Measurements from ENCODE around the gene OGFR.

OGFR gene, protein sequence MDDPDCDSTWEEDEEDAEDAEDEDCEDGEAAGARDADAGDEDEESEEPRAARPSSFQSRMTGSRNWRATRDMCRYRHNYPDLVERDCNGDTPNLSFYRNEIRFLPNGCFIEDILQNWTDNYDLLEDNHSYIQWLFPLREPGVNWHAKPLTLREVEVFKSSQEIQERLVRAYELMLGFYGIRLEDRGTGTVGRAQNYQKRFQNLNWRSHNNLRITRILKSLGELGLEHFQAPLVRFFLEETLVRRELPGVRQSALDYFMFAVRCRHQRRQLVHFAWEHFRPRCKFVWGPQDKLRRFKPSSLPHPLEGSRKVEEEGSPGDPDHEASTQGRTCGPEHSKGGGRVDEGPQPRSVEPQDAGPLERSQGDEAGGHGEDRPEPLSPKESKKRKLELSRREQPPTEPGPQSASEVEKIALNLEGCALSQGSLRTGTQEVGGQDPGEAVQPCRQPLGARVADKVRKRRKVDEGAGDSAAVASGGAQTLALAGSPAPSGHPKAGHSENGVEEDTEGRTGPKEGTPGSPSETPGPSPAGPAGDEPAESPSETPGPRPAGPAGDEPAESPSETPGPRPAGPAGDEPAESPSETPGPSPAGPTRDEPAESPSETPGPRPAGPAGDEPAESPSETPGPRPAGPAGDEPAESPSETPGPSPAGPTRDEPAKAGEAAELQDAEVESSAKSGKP

DNA sequence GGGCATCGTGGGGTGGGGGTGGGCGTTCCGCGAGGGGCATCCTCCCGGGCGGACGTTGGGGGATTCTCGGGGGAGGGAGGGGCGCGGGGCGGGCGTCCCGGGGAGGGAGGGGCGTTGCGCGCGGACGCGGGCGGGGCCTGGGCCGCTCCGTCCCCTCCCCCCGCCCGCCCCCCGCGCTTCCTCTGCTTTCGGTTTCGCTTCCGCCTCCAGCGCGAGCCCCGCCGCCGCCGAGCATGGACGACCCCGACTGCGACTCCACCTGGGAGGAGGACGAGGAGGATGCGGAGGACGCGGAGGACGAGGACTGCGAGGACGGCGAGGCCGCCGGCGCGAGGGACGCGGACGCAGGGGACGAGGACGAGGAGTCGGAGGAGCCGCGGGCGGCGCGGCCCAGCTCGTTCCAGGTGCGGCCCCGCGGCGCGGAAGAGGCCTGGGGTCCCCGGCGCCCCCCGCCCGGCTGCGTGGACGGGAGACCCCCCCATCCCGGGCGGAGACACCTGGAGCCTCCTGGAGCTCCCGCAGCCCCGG is at the start of gene OGFR:
Gene OGFR (plus strand): TSS at position 209 of the 528 bp plus-strand sequence. CDS start 25 bp downstream, at position 234.
- DNase-seq (ENCODE audit: low read depth in 2 of 2): peak; percentile 46 to 49

DNA sequence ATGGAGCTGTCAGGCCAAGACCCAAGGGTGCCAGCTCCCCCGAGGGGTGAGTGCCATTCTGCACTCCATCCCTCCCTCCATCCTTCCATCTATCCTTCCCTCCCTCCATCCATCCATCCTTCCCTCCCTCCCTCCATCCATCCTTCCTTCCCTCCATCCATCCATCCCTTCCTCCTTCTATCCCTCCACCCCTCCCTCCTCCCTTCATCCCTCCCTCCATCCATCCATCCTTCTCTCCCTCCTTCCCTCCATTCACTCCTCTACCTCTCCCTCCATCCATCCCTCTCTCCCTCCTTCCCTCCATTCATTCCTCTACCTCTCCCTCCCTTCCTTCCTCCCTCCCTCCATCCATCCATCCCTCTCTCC is 49.7 kb upstream of the OGFR start:
- no peak for DNase-seq (ENCODE audit: low read depth in 2 of 2)

DNA sequence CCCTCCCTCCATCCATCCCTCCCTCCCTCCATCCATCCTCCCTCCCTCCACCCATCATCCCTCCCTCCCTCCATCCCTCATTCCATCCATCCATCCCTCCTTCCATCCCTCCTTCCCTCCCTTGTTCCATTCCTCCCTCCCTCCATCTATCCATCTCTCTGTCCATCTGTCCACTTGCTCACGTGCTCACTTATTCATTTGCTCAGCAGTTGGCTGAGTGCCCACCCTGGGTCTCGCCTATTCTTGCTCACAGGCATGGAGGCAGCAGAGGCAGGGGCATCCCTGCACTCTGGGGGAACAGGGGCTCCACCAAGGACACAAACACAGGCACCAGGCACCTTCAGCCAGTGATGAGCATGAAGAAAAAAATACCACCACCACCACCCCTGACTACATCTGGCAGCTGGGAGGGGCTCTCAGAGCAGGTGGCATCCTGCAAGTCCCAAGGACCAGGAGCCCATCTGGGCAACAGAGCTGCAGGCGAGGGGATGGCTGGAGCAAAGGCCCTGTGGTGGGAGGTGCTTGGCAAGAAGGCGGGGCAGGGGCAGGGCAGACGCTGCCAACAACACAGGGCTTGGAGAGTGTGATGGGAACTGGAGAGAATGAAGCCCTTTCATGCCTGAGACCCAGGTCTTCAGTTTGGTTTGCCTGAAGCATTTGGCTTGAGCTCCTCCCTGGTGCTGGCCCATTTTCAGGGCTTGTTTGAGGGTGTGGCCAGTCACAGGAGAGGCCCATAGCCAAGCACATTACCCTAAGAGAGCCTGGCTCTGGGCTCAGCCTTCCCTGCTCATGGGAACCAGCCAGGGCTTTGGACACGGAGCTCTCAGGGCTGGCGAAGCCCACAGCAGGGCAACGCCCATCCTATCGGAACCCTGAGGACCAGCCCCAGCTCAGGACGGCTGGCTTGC is 48.6 kb upstream of the OGFR start:
- no peak for DNase-seq (ENCODE audit: low read depth in 2 of 2)

DNA sequence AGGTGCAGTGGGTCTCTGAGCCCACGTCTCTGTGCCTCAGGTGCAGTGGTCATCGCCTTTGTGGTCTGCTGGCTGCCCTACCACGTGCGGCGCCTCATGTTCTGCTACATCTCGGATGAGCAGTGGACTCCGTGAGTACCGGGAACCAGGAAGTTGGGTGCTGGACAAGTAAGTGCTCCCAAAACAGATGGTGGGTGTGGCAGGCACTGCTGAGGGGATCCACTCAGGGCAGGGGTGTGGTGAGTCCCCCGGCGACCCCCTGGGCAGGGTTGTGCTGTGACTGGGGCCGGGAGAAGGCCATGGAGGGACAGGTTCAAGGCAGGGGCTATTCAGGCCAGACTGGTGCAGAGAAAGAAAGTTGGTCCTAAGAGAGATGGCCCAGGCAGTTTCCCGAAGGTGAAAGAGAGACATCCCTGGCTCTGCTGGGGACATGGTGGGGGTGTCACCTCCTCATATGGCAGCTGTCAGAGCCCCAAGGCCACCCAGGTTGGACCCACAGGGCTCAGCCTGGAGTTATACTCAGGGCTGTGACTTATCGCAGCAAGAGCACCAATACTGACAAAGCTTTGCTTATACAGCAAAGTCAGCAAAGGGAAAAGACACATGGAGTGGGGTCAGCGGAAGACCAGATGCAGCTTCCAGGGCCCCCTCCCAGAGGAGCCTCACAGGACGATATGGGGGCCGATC is 46.3 kb upstream of the OGFR start:
- no peak for DNase-seq (ENCODE audit: low read depth in 2 of 2)

DNA sequence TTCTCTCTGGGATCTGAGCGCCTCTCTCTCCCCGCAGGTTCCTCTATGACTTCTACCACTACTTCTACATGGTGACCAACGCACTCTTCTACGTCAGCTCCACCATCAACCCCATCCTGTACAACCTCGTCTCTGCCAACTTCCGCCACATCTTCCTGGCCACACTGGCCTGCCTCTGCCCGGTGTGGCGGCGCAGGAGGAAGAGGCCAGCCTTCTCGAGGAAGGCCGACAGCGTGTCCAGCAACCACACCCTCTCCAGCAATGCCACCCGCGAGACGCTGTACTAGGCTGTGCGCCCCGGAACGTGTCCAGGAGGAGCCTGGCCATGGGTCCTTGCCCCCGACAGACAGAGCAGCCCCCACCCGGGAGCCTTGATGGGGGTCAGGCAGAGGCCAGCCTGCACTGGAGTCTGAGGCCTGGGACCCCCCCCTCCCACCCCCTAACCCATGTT is 44.6 kb upstream of the OGFR start:
- no peak for DNase-seq (ENCODE audit: low read depth in 2 of 2)

DNA sequence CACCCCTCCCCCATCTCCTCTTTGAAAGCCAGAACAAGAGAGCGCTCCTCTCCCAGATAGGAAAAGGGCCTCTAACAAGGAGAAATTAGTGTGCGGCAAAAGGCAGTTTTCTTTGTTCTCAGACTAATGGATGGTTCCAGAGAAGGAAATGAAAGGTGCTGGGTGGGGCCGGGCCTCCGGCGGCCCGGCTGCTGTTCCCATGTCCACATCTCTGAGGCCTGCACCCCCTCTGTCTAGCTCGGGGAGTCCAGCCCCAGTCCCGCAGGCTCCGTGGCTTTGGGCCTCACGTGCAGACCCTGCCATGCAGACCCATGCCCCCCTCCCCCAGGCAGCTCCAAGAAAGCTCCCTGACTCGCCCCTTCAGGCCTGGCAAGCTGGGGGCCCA is 44.2 kb upstream of the OGFR start:
- no peak for DNase-seq (ENCODE audit: low read depth in 2 of 2)

DNA sequence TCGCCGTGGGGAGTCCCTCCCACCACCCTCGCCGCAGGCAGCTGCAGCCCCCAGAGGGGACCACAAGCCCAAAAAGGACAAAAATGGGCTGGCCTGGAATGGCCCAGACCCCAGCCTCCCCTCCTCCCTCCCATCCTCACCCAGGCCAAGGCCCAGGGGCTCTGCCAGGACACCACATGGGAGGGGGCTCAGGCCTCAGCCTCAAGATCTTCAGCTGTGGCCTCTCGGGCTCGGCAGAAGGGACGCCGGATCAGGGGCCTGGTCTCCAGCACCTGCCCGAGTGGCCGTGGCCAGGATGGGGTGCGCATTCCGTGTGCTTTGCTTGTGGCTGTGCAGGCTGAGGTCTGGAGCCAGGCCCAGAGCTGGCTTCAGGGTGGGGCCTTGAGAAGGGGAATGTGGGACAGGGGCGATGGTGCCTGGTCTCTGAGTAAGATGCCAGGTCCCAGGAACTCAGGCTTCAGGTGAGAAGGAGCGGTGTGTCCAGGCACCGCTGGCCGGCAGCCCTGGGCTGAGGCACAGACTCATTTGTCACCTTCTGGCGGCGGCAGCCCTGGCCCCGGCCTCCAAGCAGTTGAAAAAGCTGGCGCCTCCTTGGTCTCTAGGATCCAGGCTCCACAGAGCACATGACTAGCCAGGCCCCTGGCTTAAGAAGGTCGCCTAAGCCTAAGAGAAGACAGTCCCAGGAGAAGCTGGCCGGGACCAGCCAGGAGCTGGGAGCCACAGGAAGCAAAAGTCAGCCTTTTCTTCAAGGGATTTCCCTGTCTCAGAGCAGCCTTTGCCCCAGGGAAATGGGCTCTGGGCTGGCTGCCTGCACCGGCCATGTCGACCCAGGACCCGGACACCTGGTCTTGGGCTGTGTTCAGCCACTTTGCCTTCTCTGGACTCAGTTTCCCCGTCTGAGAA is 43.5 kb upstream of the OGFR start:
- no peak for DNase-seq (ENCODE audit: low read depth in 2 of 2)

DNA sequence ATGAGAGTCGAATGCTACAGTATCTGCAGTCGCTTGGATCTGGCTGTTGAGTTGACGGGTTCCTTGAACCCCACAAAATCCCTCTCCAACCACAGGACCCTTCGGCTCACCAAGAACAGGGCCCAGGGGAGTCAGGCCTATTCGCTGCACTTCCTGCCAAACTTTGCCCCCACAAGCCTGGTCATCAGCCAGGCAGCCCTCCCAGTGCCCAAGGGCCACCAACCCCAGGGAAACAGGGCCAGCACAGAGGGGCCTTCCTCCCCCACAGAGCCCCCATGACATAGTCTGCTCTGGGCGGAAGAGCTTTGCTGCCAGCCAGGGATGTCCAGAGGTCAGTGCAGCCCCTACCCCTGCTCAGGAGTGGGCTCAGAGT is 42.9 kb upstream of the OGFR start:
- DNase-seq (ENCODE audit: low read depth in 2 of 2): no peak

DNA sequence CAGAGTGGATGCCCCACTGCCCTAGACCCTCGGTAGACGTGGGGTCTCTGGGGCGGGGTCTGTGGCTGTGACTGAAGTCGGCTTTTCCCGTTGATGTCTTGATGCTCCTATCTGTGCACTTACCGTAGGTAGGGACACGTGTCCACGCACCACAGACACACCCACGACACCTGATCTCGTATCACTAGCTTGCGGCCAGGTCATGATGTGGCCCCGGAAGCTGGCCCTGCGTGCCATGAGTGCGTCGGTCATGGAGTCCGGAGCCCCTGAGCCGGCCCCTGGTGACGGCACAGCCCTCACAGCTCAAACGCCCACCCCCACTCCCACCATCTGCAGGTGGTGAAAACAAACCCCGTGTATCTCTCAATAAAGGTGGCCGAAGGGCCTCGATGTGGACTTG is 42.3 kb upstream of the OGFR start:
- no peak for DNase-seq (ENCODE audit: low read depth in 2 of 2)

DNA sequence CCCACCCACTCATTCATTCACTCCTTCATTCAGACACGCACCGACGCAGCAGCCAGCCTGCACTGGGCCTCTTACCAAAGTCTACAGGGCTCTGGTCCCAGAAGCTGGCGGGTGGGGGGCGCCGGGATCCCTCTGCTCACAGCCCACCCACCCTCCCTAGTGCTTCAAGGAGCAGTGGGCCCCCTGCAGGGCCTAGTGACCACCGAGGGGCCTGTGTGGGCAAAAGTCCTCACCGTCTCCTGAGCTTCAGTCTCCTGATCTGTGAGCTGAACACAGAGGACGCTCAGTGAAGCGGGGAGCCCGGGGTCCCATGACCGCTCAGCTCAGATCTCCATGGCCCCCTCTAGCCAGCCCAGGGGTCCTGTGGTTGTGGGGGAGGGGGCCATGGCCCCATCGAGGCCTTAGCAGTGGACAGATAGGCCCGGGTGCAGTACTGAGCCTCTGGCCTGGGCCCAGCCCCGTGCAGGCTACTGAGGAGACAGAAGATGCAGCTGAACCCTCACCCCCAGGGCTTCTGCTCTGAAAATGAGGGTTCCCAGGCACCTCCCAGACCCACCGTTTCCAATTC is 41.8 kb upstream of the OGFR start:
- no peak for DNase-seq (ENCODE audit: low read depth in 2 of 2)

DNA sequence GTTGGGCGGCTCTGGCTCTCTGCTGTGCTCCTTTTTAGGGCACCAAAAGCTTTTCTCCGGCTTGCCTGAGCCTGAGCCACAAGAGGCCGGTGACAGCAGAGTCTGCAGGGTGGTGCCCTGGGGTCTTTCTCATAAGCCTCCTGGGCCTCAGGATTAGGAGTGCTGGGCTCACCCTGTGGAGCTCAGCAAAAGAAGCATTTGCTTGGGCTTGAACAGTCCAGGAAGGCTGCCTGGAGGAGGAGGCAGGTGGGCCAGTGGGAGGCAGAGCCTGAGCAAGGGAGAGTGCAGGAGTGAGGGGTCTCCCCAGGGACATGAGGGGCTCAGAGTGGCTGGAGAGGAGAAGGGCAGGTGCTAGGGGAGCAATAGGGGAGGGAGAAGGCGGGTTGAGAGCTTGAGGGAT is 41.2 kb upstream of the OGFR start:
- no peak for DNase-seq (ENCODE audit: low read depth in 2 of 2)

DNA sequence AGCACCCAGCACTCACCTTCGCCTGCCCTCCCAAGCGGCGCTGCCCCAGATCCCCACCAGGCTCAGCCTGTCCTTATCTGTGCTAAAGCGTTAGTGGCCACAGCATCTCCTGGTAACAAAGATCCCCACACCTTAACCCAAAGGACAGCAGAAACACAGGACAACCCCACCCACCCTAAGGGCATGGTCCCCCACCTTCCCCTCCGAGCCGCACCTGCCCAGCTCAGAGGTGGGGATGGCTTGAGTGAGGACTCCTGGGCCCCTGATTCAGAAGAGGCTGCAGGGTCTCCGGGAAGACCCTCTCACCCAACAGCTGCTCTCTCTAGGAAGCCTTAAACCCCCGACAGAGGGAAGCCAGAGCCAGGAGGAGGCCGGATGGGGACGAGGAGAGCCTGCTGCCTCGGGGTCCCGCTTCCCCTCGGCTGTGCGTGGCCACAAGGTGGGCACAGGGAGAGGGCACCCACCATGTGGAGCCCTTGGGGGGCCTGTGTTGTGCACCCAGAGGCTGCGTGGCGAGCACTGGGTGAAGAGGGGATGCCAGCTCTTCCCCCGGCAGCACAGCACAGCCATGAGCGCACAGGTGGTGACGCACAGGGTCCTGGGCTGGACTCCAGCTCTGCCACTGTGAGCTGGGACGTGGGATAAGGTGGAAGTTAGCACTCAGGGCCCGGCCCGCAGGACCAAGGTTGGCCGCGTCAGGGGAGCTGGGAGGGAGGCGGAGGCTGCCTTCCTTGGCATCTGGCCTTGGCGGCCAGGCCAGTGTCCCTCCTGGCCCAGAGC is 40.3 kb upstream of the OGFR start:
- DNase-seq (ENCODE audit: low read depth in 2 of 2): no peak

DNA sequence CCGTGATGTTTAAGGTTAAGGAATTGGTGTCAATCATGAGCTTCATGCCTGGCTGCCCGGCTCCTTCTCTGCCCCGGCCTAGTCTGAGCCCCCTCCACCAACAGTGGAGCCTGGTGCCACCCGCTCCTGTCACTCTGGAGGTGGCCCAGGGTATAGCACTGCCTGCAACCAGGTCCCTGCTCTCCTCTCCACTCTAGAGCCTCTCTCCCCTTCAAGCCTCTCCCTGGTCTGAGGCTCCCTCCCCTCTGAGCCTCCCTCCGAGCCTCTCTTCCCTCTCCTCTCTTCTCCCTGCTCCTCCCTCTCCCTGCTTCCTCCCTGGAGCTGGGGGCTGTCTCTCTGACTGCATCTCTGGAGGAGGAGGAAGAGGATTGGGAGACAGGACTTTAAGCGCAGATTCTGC is 39.6 kb upstream of the OGFR start:
- no peak for DNase-seq (ENCODE audit: low read depth in 2 of 2)

DNA sequence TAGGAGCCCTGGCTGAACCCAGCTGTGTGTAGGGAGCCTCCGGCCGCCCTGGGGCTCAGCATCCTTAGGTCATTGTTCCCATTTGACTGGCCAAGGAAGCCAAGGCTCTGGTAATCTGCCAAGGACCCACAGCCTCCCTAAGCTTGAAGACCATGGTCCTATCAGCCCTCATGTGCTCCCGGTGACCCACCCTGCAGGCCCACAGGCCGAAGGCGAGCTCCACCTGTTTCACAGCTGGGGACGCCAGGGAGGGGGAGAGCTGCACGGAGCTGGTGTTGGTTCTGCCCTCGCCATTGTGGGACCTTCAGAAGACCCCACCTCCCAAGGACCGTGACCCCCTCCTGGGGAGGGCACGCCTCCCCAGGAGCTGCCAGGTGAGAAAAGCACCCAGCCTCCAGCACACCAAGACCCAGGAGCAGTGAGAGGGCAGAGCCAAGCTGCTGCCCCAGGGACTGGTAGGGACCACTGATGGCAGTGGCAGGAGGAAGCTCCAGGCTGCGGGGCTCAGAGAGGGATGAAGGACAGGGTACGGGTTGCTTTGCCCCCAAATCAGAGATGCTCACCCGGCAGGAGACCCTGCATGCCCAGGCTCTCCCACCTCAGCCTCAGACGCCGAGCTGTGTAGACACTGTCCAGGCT is 39.1 kb upstream of the OGFR start:
- no peak for DNase-seq (ENCODE audit: low read depth in 2 of 2)

DNA sequence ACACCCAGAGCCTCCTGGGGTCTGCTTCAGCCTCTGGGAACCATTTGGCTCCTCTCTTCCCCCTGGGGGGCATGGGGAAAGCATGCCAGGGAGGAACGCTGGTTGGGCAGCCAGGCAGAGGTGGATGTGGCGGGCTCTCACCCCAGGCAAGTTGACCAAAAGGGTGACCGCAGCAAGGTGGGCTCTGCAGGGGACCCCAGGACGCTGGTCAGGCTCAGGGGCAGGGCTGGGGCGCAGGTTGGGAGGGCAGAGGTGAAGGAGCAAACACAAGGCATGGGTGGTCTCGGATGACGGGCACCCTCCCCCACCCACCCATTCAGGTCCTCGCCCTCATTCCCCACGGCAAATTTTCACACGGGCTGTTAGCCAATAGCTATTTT is 38.6 kb upstream of the OGFR start:
- DNase-seq (ENCODE audit: low read depth in 2 of 2): no peak

DNA sequence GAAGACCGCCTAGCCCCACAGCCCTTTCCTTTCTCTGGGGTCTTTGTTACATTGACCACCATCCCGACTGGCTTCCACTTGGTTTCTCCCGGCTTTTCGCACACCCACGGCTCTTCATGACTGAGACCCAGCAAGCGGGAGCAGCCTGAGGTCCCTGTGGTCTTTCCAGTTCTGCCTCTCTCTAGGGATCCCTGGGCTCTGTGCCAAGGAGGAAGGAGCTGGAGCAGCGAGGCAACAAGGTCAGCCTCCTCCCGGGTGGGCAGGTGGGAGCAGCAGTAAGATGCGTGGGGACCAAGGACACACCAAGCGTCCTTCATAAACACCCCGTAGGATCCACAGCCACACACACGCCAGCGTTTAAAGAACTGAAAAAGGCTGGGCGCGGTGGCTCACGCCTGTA is 37.9 kb upstream of the OGFR start:
- no peak for DNase-seq (ENCODE audit: low read depth in 2 of 2)

DNA sequence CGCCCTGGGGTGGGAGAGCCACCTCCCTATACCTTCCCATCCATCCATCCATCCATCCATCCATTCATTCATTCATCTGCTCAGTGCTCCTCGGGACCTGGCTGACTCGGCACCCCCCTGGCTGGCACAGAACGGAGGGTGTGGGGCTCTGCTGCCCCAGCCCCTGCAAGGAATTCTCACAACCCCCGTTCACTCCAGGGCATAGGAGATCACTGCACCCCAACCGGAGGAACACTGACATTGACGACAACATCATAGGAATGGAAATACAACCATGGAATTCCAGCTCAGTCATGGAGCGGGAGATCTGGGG is 36.4 kb upstream of the OGFR start:
- no peak for DNase-seq (ENCODE audit: low read depth in 2 of 2)

DNA sequence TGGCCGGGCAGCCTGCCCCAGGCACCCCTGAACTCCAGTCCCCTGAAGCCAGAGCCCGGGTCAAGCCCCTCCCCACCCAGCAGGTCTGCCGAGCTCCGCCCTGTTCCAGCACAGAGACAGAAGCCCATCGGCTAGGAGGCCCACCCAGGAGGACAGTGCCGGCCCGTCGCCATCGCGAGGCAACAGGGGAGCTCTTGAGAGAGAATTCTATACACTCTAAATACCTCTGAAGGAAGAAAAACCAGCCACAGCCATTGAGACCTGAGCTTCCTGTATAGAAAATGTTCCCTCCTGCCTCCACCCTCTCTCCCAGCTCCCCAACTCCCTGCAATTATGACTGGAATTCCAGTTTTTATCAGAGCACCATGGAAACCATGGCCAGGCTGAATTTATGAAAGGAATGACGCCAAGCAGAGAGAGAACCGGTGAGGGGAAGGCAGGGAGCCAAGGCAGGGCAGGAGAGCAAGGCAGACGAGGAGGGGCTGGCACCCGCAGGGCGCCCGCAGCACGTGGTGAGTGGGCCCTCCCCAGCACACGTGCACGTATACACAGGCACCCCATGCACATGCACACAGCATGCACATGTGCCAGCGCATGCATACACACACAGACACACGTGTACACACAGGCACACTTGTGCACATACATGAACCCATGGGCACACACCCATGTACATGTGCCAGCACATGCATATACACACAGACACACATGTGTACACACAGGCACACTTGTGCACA is 35.9 kb upstream of the OGFR start:
- DNase-seq (ENCODE audit: low read depth in 2 of 2): no peak
